MM.1S (cell line): ENCODE results near the gene HOXB6.
A peak's percentile ranks its signal among the peaks of the same experiment; 100 is the strongest.

Experiments used
- DNase-seq: peaks from one replicate; pipeline ENCODE4 v3.0.0-alpha.2; 2015
- H2AFZ ChIP-seq: fragments of 300-600 bp; sonication (generic); 2 replicates; pipeline ENCODE4 v1.6.0; 2016; ENCODE audit warnings: antibody characterized with exemption, low read length
- H3F3A ChIP-seq: fragments of 300-600 bp; sonication (generic); 2 replicates; pipeline ENCODE4 v1.6.1; 2016; ENCODE audit warnings: mild to moderate bottlenecking, antibody characterized with exemption, low read length, moderate library complexity, mixed read lengths; ENCODE audit not compliant: insufficient read depth
- H3K27ac ChIP-seq: fragments of 300-600 bp; sonication (generic); 2 replicates; pipeline ENCODE4 v1.5.1; 2016; ENCODE audit warnings: mild to moderate bottlenecking, low read length
- H3K27me3 ChIP-seq: fragments of 300-600 bp; sonication (generic); replicated peaks from 2 replicates; pipeline ENCODE4 v1.6.0; 2016; ENCODE audit warnings: low read length; ENCODE audit not compliant: insufficient read depth
- H3K36me3 ChIP-seq: fragments of 300-600 bp; sonication (generic); replicated peaks from 2 replicates; pipeline ENCODE4 v1.6.1; 2016; ENCODE audit warnings: mild to moderate bottlenecking, low read length, mixed read lengths; ENCODE audit not compliant: insufficient read depth
- H3K4me1 ChIP-seq: fragments of 300-600 bp; sonication (generic); 2 replicates; pipeline ENCODE4 v1.6.1; 2016; ENCODE audit warnings: low read length, mixed read lengths
- H3K4me2 ChIP-seq: fragments of 300-600 bp; sonication (generic); 2 replicates; pipeline ENCODE4 v1.6.0; 2016; ENCODE audit warnings: low read depth, low read length
- H3K4me3 ChIP-seq: fragments of 300-600 bp; sonication (generic); 2 replicates; pipeline ENCODE4 v1.5.1; 2016; ENCODE audit warnings: low read length, mixed read lengths
- H3K79me2 ChIP-seq: fragments of 300-600 bp; sonication (generic); 2 replicates; pipeline ENCODE4 v1.6.1; 2016; ENCODE audit warnings: mixed run types, low read length, mixed read lengths
- H3K9ac ChIP-seq: fragments of 300-600 bp; sonication (generic); 2 replicates; pipeline ENCODE4 v1.6.1; 2016; ENCODE audit warnings: low read length, mixed read lengths
- H3K9me2 ChIP-seq: fragments of 300-600 bp; sonication (generic); replicated peaks from 2 replicates; pipeline ENCODE4 v1.6.1; 2016; ENCODE audit warnings: mild to moderate bottlenecking, low read length, mixed read lengths; ENCODE audit not compliant: insufficient read depth
- H3K9me3 ChIP-seq: fragments of 300-600 bp; sonication (generic); replicated peaks from 2 replicates; pipeline ENCODE4 v1.6.1; 2016; ENCODE audit warnings: mild to moderate bottlenecking, low read length, mixed read lengths; ENCODE audit not compliant: insufficient read depth
- H4K20me1 ChIP-seq: fragments of 300-600 bp; sonication (generic); 2 replicates; pipeline ENCODE4 v1.6.1; 2016; ENCODE audit warnings: mild to moderate bottlenecking, low read length, moderate library complexity, mixed read lengths; ENCODE audit not compliant: insufficient read depth
- CTCF ChIP-seq: fragments of 300-600 bp; sonication (generic); IDR thresholded peaks from 2 replicates; pipeline ENCODE4 v1.5.1; 2016; ENCODE audit warnings: antibody characterized with exemption, low read length, mixed read lengths
- EZH2 ChIP-seq: fragments of 300-600 bp; sonication (generic); optimal IDR thresholded peaks from 2 replicates; pipeline ENCODE3; 2017; ENCODE audit warnings: low read depth, mild to moderate bottlenecking, antibody characterized with exemption, low read length, mixed read lengths
- EZH2phosphoT487 ChIP-seq: fragments of 300-600 bp; sonication (generic); IDR thresholded peaks from 2 replicates; pipeline ENCODE4 v1.6.1; 2018; ENCODE audit warnings: antibody characterized with exemption, low read length

Gene HOXB6

GRCh38 chr17:48561884-48562810 is 42.6 kb downstream of the HOXB6 start:
- Histone ChIP-seq H2AFZ (no peak overlapping the region), H3K27me3 (no peaks in the 10 kb centered on the region), H3K36me3 (no peaks in the 10 kb centered on the region), H3K9ac (no peak overlapping the region), H3K79me2 (no peaks in the 10 kb centered on the region), H3K27ac (no peak overlapping the region), H3K9me2 (no peaks in the 10 kb centered on the region), H3K4me2 (no peak overlapping the region), H3K9me3 (no peaks in the 10 kb centered on the region), H3F3A (no peaks in the 10 kb centered on the region), H3K4me1 (no peaks in the 10 kb centered on the region), H4K20me1 (no peaks in the 10 kb centered on the region), H3K4me3 (no peak overlapping the region)
- TF ChIP-seq EZH2 (no peak), CTCF (0 out of 2 replicates have a peak, but pooled peaks have one; percentile 11)
- no peak for DNase-seq

DNA sequence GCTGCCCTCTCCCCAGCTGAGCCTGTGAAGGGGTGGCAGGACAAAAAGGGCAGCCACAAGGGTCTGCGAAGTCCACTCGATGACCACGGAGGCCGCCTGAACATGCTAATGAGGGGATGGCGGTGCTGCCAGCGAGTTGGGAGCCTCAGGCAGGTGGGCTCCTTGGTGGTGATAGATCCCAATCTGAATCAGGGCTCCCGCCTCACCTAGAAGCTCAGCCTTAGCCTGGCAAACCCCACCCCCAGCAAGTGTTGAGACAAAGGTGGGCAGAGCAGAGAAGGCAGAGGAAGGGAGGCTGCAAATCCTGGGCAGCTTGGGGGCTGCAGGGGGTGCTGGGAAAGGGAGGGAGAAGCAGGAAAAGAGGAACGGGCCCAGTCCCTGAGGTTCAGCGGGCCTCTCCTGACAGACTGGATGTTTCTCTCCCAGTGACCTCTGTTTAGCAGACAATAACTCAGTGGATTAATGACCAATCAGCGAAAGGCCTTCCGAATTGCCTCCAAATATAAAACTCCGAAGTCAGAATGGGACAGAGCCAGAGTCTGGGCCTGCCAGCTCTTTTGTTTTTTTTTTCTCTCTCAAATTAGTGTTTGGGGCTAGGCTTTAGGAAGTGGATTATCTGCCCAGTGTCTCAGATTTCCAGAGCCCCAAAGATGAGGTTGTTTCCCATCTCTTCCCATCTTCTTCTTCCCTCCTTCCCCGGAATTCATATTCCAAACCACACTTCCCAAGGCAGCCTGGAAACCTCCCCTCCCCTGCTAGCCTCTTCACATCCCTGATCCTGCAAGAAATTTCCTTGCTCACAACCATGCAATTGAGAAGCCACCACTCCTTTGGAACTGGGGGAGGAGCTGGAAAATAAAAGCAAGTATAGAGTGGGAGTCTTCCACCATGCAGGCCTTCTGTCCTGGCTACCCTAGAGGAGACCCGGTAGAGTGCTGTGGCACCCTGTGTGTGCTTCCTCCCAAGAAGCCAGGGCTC is 44.7 kb downstream of the HOXB6 start:
- DNase-seq, result no peak
- Histone ChIP-seq H3K9me3 (no peaks in the 10 kb centered on the region), H3K9ac (no peak overlapping the region), H3K79me2 (no peaks in the 10 kb centered on the region), H3K4me1 (no peaks in the 10 kb centered on the region), H3K27me3 (no peaks in the 10 kb centered on the region), H3F3A (no peaks in the 10 kb centered on the region), H3K4me3 (no peak overlapping the region), H3K9me2 (no peaks in the 10 kb centered on the region), H2AFZ (no peak overlapping the region), H4K20me1 (no peaks in the 10 kb centered on the region), H3K4me2 (no peak overlapping the region), H3K27ac (no peak overlapping the region), H3K36me3 (no peaks in the 10 kb centered on the region)
- TF ChIP-seq EZH2 (no peak), CTCF (no peak), EZH2phosphoT487 (no peak)

- no peaks in the 10 kb centered on the region for H3K9me3 ChIP-seq
- H3K79me2 ChIP-seq, result no peaks in the 10 kb centered on the region
- no peak overlapping the region for H3K4me3 ChIP-seq
- TF ChIP-seq EZH2phosphoT487 (no peak), CTCF (no peak), EZH2 (no peak)
- no peak overlapping the region for H2AFZ ChIP-seq
- no peak overlapping the region for H3K27ac ChIP-seq
- no peaks in the 10 kb centered on the region for H3K4me1 ChIP-seq
- no peaks in the 10 kb centered on the region for H3K36me3 ChIP-seq
- H4K20me1 ChIP-seq, result no peaks in the 10 kb centered on the region
- no peaks in the 10 kb centered on the region for H3K27me3 ChIP-seq
- DNase-seq, result no peak
- no peak overlapping the region for H3K9ac ChIP-seq
- H3F3A ChIP-seq, result no peaks in the 10 kb centered on the region
- H3K9me2 ChIP-seq, result no peaks in the 10 kb centered on the region
- H3K4me2 ChIP-seq, result no peak overlapping the region
Measured at GRCh38 chr17:48559122-48559839, 45.5 kb downstream of the HOXB6 start.
